ENCODE data around the gene PTPDC1.
A peak's percentile ranks its signal among the peaks of the same experiment; 100 is the strongest.
"Not testable (repeated sequence)": the region's sequence is repeated elsewhere in the genome, so short reads cannot be mapped to it uniquely, and the experiment has no call there.

The PTPDC1 gene

GRCh38 chr9:94108584-94108983 lies 24.3 kb downstream of the PTPDC1 start:
- DNase-seq (ENCODE audit: low read depth) = no peak
- no peak for TF ChIP-seq CTCF (IDR thresholded peaks at IDR 0.05; ENCODE audit: insufficient read depth, low read depth, low read length, missing control alignments)
- H3K4me3 ChIP-seq (ENCODE audit: low read length) = no peak overlapping the region

DNA sequence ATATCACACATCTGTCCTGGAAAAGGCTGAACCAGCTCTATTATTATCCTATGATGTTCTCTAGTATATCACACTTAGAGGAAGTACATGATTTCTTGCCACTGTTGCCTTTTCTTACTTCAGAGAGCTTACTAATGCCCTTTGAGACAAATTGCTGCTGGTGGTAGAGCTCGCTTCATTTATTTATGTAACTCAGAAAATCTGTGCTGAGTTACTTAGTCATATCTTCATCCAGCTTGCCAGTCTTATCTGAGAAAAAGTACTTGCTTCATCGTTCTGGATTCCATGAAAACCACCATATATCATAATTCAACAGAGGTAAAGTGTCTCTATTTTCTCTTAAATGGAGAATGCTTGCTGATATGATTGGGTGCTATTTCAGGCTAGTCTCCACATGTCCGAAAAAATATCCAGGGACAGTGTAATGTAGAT lies 26.6 kb downstream of the PTPDC1 start:
- TF ChIP-seq CTCF (IDR thresholded peaks at IDR 0.05; ENCODE audit: insufficient read depth, low read depth, low read length, missing control alignments) = no peak

GRCh38 chr9:94111446-94111845 lies 27.2 kb downstream of the PTPDC1 start:
- no peak for TF ChIP-seq CTCF (IDR thresholded peaks at IDR 0.05; ENCODE audit: insufficient read depth, low read depth, low read length, missing control alignments)
- H3K4me3 ChIP-seq (ENCODE audit: low read length) = no peak overlapping the region
- no peak for DNase-seq (ENCODE audit: low read depth)

More for the DNA sequence above, 26.6 kb downstream of the PTPDC1 start:
- peak; percentile 35 for DNase-seq (ENCODE audit: low read depth)
- no peak overlapping the region for H3K4me3 ChIP-seq (ENCODE audit: low read length)

DNA sequence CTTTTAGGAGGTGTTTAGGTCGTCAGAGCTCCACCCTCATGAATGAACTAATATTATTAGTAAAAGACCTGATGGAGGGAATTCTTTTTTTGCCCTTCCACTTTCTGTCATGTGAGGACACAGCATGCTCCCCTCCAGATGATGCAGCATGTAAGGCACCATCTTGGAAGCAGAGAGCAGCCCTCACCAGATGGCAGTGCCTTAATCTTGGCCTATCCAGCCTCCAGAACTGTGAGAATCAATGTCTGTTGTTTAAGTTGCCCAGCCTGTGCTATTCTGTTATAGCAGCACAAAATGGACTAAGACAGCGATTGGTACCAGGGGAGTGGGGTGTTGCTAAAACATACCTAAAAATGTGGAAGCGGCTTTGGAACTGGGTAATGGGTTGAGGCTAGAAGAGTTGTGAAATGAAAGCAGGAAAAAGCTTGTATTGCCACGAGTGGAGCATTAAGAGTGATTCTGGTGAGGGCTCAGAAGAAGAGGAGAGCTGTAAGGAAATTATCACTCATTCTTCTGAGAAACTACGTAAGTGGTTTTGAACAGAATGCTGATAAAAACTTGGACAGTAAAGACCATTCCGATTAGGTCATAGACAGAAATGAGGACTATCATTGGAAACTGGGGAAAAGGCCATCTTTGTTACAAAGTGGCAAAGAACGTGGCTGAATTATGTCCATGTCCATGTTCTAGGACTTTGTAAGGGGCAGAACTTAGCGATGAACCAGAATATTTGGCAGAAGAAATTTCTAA lies 28.6 kb downstream of the PTPDC1 start:
- no peak for DNase-seq (ENCODE audit: low read depth)
- H3K4me3 ChIP-seq (ENCODE audit: low read length) = no peak overlapping the region
- no peak for TF ChIP-seq CTCF (IDR thresholded peaks at IDR 0.05; ENCODE audit: insufficient read depth, low read depth, low read length, missing control alignments)

GRCh38 chr9:94120088-94120487 lies 35.8 kb downstream of the PTPDC1 start:
- DNase-seq (ENCODE audit: low read depth) = not testable (repeated sequence)

DNA sequence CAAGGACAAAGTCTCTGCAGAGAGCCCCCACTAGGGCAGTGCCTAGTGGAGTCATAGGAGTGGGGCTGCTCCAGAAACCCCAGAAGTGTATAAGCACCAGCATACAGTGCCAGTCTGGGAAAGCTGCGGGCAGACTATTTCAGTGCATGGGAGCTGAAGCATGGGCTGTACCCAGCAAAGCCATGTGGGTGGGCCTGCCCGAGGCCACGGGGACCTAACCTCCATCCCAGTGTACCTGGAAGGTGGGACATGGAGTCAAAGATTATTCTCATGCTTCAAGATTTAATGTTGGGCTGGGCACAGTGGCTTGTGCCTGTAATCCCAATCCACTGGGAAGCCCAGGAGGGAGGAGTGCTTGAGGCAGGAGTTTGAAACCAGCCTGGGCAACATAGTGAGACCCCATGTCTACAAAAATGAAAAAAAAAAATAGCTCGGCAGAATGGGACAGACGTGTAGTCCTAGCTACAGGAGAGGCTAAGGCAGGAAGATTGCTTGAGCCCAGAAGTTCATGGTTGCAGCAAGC lies 36.7 kb downstream of the PTPDC1 start:
- TF ChIP-seq CTCF (IDR thresholded peaks at IDR 0.05; ENCODE audit: insufficient read depth, low read depth, low read length, missing control alignments) = no peak
- DNase-seq (ENCODE audit: low read depth) = no peak

More at GRCh38 chr9:94120088-94120487, 35.8 kb downstream of the PTPDC1 start:
- not testable (repeated sequence) for H3K4me3 ChIP-seq (ENCODE audit: low read length)

GRCh38 chr9:94126844-94127243 lies 42.6 kb downstream of the PTPDC1 start:
- no peak for TF ChIP-seq CTCF (IDR thresholded peaks at IDR 0.05; ENCODE audit: insufficient read depth, low read depth, low read length, missing control alignments)

More for the DNA sequence above, 36.7 kb downstream of the PTPDC1 start:
- H3K4me3 ChIP-seq (ENCODE audit: low read length) = no peak overlapping the region

More at GRCh38 chr9:94126844-94127243, 42.6 kb downstream of the PTPDC1 start:
- no peak for DNase-seq (ENCODE audit: low read depth)
- H3K4me3 ChIP-seq (ENCODE audit: low read length) = no peak overlapping the region

All from epithelial cell of esophagus (primary cell).